Thoracic aorta (tissue), 2 donors: Measurements from ENCODE around the gene SHISA6. TPM values are rescaled to one million over a fixed set of nuclear protein-coding genes. Genes with fewer than 3 reads are reported as not detected.

ENCODE experiments used
- ATAC-seq: fragments of 150-250 bp; one replicate; pipeline ENCODE4 v1.8.0; 2017; ENCODE audit warnings: low read depth; ENCODE audit not compliant: insufficient number of reproducible peaks, low FRiP score
- DNase-seq: peaks from one replicate; pipeline ENCODE4 v3.0.0-alpha.2; 2020; ENCODE audit warnings: low spot score
- H3K27ac ChIP-seq, 2 donors: fragments of 200-600 bp; sonication (generic); 1 replicate in 1 of 2; 2 replicates in 1 of 2; pipeline ENCODE4 v1.5.1; 2016; ENCODE audit warnings: mild to moderate bottlenecking in 2 of 2, moderate library complexity in 2 of 2
- H3K27me3 ChIP-seq: fragments of 200-600 bp; sonication (generic); replicated peaks from 2 replicates; pipeline ENCODE4 v1.6.0; 2016; ENCODE audit warnings: mild to moderate bottlenecking; ENCODE audit not compliant: insufficient read depth
- H3K36me3 ChIP-seq: fragments of 200-600 bp; sonication (generic); one replicate; pipeline ENCODE4 v1.5.1; 2016
- H3K4me1 ChIP-seq, 2 donors: fragments of 200-600 bp; sonication (generic); 1 replicate in 1 of 2; 2 replicates in 1 of 2; pipeline versions ENCODE4 v1.5.1 to v1.6.0; 2016; ENCODE audit warnings: low read depth in 2 of 2, mild to moderate bottlenecking in 1 of 2; ENCODE audit not compliant: control insufficient read depth in 1 of 2
- H3K4me3 ChIP-seq: fragments of 200-600 bp; sonication (generic); 2 replicates; pipeline ENCODE4 v1.5.1; 2016; ENCODE audit warnings: mild to moderate bottlenecking
- H3K9me3 ChIP-seq: fragments of 200-600 bp; sonication (generic); 2 replicates; pipeline ENCODE4 v1.5.1; 2016
- total RNA-seq, 2 donors: library from RNA; depleted of rRNA; stranded (reverse); fragments of >200 nt; gene quantifications; one replicate each; pipeline versions ENCODE4 v1.1.0 to v1.2.3, GENCODE V29; 2016
- TF ChIP-seq, protein P1 (sequence below): fragments of 200-600 bp; sonication (generic); IDR thresholded peaks from one replicate; pipeline ENCODE4 v1.5.1; 2019; ENCODE audit warnings: antibody characterized with exemption

Gene SHISA6
- total RNA-seq, 2 donors from 2014 or later: under 0.01 TPM; not detected in 1

- Histone ChIP-seq H3K4me3 (no peak overlapping the region), H3K36me3 (no peaks in the 10 kb centered on the region), H3K27me3 (no peaks in the 10 kb centered on the region), H3K27ac (no peak overlapping the region), H3K9me3 (no peaks in the 10 kb centered on the region), H3K4me1 (no peaks in the 10 kb centered on the region)
- TF ChIP-seq, protein P1, sequence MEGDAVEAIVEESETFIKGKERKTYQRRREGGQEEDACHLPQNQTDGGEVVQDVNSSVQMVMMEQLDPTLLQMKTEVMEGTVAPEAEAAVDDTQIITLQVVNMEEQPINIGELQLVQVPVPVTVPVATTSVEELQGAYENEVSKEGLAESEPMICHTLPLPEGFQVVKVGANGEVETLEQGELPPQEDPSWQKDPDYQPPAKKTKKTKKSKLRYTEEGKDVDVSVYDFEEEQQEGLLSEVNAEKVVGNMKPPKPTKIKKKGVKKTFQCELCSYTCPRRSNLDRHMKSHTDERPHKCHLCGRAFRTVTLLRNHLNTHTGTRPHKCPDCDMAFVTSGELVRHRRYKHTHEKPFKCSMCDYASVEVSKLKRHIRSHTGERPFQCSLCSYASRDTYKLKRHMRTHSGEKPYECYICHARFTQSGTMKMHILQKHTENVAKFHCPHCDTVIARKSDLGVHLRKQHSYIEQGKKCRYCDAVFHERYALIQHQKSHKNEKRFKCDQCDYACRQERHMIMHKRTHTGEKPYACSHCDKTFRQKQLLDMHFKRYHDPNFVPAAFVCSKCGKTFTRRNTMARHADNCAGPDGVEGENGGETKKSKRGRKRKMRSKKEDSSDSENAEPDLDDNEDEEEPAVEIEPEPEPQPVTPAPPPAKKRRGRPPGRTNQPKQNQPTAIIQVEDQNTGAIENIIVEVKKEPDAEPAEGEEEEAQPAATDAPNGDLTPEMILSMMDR: no peak
- no peak for ATAC-seq
- DNase-seq: no peak
Measured at GRCh38 chr17:11506635-11507034, 265.6 kb downstream of the SHISA6 start.

DNA sequence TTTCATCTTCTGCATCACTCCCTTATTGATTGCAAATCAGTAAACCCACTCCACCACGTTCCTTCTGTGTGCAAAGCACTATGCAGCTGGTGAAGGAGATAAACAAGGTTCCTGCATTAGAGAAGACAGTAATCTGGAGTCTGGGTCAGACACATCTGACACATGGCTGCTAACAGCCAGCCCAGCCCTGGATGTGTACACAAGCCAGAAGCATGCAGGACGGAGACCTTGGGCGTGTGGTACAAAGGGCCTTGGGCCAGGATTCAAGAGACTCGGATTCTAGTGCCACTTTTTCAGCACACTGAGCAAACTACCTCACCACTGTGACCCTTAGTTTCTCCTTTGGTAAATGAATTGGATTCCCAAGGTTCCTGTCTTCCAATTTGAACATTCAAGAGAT lies 270.7 kb downstream of the SHISA6 start:
- TF ChIP-seq, protein P1: no peak
- Histone ChIP-seq H3K36me3 (no peaks in the 10 kb centered on the region), H3K9me3 (no peaks in the 10 kb centered on the region), H3K4me1 (no peaks in the 10 kb centered on the region), H3K27ac (no peak overlapping the region), H3K27me3 (no peaks in the 10 kb centered on the region), H3K4me3 (no peak overlapping the region)
- DNase-seq: no peak
- ATAC-seq: no peak

GRCh38 chr17:11514565-11514964 lies 273.6 kb downstream of the SHISA6 start:
- no peaks in the 10 kb centered on the region for H3K27me3 ChIP-seq
- no peaks in the 10 kb centered on the region for H3K36me3 ChIP-seq
- H3K4me1 ChIP-seq: no peaks in the 10 kb centered on the region
- H3K9me3 ChIP-seq: no peaks in the 10 kb centered on the region
- H3K4me3 ChIP-seq: no peak overlapping the region
- H3K27ac ChIP-seq: no peak overlapping the region
- no peak for DNase-seq
- TF ChIP-seq, protein P1: no peak
- ATAC-seq: no peak

DNA sequence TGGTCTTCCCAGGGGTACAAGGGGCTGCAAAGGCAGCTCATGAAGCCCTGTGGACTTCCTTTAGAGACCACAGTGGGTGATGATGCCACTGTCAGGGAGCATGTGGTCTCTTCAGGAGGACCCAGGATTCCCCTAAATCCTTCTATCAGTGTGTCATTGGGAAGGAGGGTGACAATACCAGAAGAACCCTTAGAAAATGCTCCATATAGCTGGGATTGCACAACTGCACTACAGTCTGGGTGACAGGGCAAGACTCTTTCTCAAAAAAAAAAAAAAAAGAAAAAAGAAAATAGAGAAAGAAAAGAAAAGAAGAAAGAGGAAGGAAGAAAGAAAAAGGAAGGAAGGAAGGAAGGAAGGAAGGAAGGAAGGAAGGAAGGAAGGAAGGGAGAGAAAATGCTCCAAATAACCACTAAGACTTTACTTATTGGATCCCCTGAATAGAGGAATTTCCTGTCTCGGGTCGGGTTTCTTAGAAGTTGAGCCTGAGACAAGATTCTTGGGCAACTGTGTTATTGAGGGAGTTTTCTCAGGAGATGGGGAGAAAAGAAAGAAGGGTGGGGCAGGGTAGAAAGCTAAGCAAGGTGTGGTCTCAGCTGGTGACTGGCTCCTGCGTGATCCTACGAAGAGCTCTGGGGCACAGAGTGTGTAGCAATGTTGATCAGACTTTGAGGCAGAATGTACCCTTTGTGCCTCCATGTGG lies 274.1 kb downstream of the SHISA6 start:
- TF ChIP-seq, protein P1: no peak
- H3K27ac ChIP-seq: no peak overlapping the region
- no peaks in the 10 kb centered on the region for H3K9me3 ChIP-seq
- DNase-seq (no peak), ATAC-seq (no peak)
- no peaks in the 10 kb centered on the region for H3K36me3 ChIP-seq
- H3K4me1 ChIP-seq: no peaks in the 10 kb centered on the region
- no peak overlapping the region for H3K4me3 ChIP-seq
- no peaks in the 10 kb centered on the region for H3K27me3 ChIP-seq

DNA sequence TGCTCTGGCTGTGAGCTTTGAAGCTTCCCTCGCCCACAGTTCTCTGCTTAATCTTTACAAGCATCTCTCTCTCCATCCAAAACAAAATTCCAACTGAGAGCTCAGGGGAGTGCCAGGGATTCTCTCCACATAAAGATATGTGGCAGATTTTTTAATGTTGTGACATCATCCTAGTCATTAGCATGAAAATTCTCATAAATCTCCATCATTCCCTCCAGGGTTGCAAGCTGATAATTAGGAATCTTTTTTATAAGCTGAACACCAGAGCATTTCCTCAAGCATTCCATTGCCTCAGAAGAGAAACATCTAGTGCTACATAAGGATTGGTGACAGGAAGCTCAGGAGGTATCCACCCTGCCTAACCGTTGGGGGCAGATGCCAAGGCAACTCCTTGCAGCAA lies 274.9 kb downstream of the SHISA6 start:
- Histone ChIP-seq H3K27ac (no peak overlapping the region), H3K4me3 (no peak overlapping the region), H3K27me3 (no peaks in the 10 kb centered on the region), H3K4me1 (no peaks in the 10 kb centered on the region), H3K9me3 (no peaks in the 10 kb centered on the region), H3K36me3 (no peaks in the 10 kb centered on the region)
- ATAC-seq (no peak), DNase-seq (no peak)
- TF ChIP-seq, protein P1: no peak
